ENCODE data around the gene RPP40. TPM values are rescaled to one million over a fixed set of nuclear protein-coding genes. Genes with fewer than 3 reads are reported as not detected.
"Not testable (repeated sequence)": the region's sequence is repeated elsewhere in the genome, so short reads cannot be mapped to it uniquely, and the experiment has no call there.

RPP40 gene
- total RNA-seq, 4 donors from 2014 or later = 4.4 to 12.1 (median 6.3) TPM

- WGBS, 2 donors (ENCODE audit: low coverage in 1 of 2) = 89% methylated on average over 6 of the region's 7 CpGs; no CpG with 5 or more reads in 1 of the 2 donors
These were observed 30.9 kb upstream of the RPP40 start for GRCh38 chr6:5034736-5035135.

GRCh38 chr6:5034328-5034727 is 30.5 kb upstream of the RPP40 start:
- WGBS, 2 donors (ENCODE audit: low coverage in 1 of 2) = 59 to 74% methylated on average over 2 to 7 of the region's 7 CpGs
- no peak overlapping the region for H3K27ac ChIP-seq
- no peaks in the 10 kb centered on the region for H3K9me3 ChIP-seq
- H3K4me1 ChIP-seq = peaks cover 0 to 6% (median 0%) of the 10 kb centered on the region in 3 donors
- no peaks in the 10 kb centered on the region for H3K36me3 ChIP-seq
- no peak for TF ChIP-seq CTCF (IDR thresholded peaks at IDR 0.05)
- TF ChIP-seq POLR2A (IDR thresholded peaks at IDR 0.05) = no peak
- TF ChIP-seq EP300 (IDR thresholded peaks at IDR 0.05) = no peak
- no peak for TF ChIP-seq POLR2AphosphoS5 (IDR thresholded peaks at IDR 0.05)
- no peak for ATAC-seq
- no peak overlapping the region for H3K4me3 ChIP-seq
- no peaks in the 10 kb centered on the region for H3K27me3 ChIP-seq

More at GRCh38 chr6:5034736-5035135, 30.9 kb upstream of the RPP40 start:
- ATAC-seq = no peak
- TF ChIP-seq POLR2AphosphoS5 (IDR thresholded peaks at IDR 0.05) (no peak), EP300 (IDR thresholded peaks at IDR 0.05) (no peak), CTCF (IDR thresholded peaks at IDR 0.05) (no peak), POLR2A (IDR thresholded peaks at IDR 0.05) (no peak)
- H3K36me3 ChIP-seq = no peaks in the 10 kb centered on the region
- no peak overlapping the region for H3K4me3 ChIP-seq
- H3K27ac ChIP-seq = no peak overlapping the region
- peaks cover 0 to 6% (median 0%) of the 10 kb centered on the region in 3 donors for H3K4me1 ChIP-seq
- H3K27me3 ChIP-seq = no peaks in the 10 kb centered on the region
- no peaks in the 10 kb centered on the region for H3K9me3 ChIP-seq

GRCh38 chr6:5033214-5033904 is 29.5 kb upstream of the RPP40 start:
- not testable (repeated sequence) for H3K4me1 ChIP-seq, H3K36me3 ChIP-seq, H3K4me3 ChIP-seq, H3K9me3 ChIP-seq, H3K27me3 ChIP-seq, ATAC-seq, H3K27ac ChIP-seq
- WGBS, 2 donors (ENCODE audit: low coverage in 1 of 2) = 49 to 57% methylated on average over 2 to 3 of the region's 14 CpGs

- ATAC-seq = peak; percentile 49
These were observed 28.9 kb upstream of the RPP40 start for GRCh38 chr6:5032706-5033105.

GRCh38 chr6:5031150-5031549 is 27.3 kb upstream of the RPP40 start:
- H3K27ac ChIP-seq = no peak overlapping the region
- peaks cover 0 to 16% (median 0%) of the 10 kb centered on the region in 3 donors for H3K4me1 ChIP-seq
- H3K27me3 ChIP-seq = no peaks in the 10 kb centered on the region
- H3K36me3 ChIP-seq = no peaks in the 10 kb centered on the region
- TF ChIP-seq EP300 (IDR thresholded peaks at IDR 0.05) (no peak), CTCF (IDR thresholded peaks at IDR 0.05) (no peak), POLR2A (IDR thresholded peaks at IDR 0.05) (no peak), POLR2AphosphoS5 (IDR thresholded peaks at IDR 0.05) (no peak)
- no peak overlapping the region for H3K4me3 ChIP-seq
- WGBS, 2 donors (ENCODE audit: low coverage in 1 of 2) = no CpG with 5 or more reads among the region's 6 CpGs
- no peak for ATAC-seq
- no peaks in the 10 kb centered on the region for H3K9me3 ChIP-seq

More at GRCh38 chr6:5032706-5033105, 28.9 kb upstream of the RPP40 start:
- H3K4me1 ChIP-seq, H3K9me3 ChIP-seq, H3K36me3 ChIP-seq, H3K27me3 ChIP-seq, H3K27ac ChIP-seq: not testable (repeated sequence)
- WGBS, 2 donors (ENCODE audit: low coverage in 1 of 2) = 46 to 56% methylated on average over 7 to 8 of the region's 13 CpGs
- H3K4me3 ChIP-seq = peak overlapping the region in 1 of 2 donors; percentile 14

- no peaks in the 10 kb centered on the region for H3K36me3 ChIP-seq
- H3K27ac ChIP-seq = no peak overlapping the region
- TF ChIP-seq POLR2A (IDR thresholded peaks at IDR 0.05) = no peak
- no peak for TF ChIP-seq EP300 (IDR thresholded peaks at IDR 0.05)
- TF ChIP-seq POLR2AphosphoS5 (IDR thresholded peaks at IDR 0.05) = no peak
- peak; percentile 46 to 71 (median 66) for TF ChIP-seq CTCF (IDR thresholded peaks at IDR 0.05)
These were observed 26.8 kb upstream of the RPP40 start for GRCh38 chr6:5030596-5031136.

More at GRCh38 chr6:5030596-5031136, 26.8 kb upstream of the RPP40 start:
- Histone ChIP-seq H3K4me1 (peaks cover 0 to 21% (median 0%) of the 10 kb centered on the region in 3 donors), H3K9me3 (no peaks in the 10 kb centered on the region), H3K4me3 (no peak overlapping the region), H3K27me3 (no peaks in the 10 kb centered on the region)
- 6 to 11% methylated on average over 3 to 7 of the region's 13 CpGs for WGBS, 2 donors (ENCODE audit: low coverage in 1 of 2)
- ATAC-seq = peak; percentile 64
